GM23338 (cell line): ENCODE results near the gene EPHA3. TPM values are rescaled to one million over a fixed set of nuclear protein-coding genes. Genes with fewer than 3 reads are reported as not detected.

ENCODE experiments used
- ATAC-seq: fragments of 200-7000 bp; cut with Tn5 transposase; 3 replicates; pipeline ENCODE4 v1.9.1; 2020
- DNase-seq: peaks from one replicate; pipeline ENCODE4 v3.0.0-alpha.2; 2015; ENCODE audit warnings: low spot score
- H2AFZ ChIP-seq: fragments of 200-600 bp; sonication (generic); 2 replicates; pipeline ENCODE4 v1.8.0; 2016; ENCODE audit warnings: antibody characterized with exemption, mild to moderate bottlenecking, moderate library complexity
- H3F3A ChIP-seq: fragments of 200-600 bp; sonication (generic); replicated peaks from 2 replicates; pipeline ENCODE4 v1.8.0; 2017; ENCODE audit warnings: antibody characterized with exemption, mixed run types, low read depth
- H3K27ac ChIP-seq: fragments of 200-600 bp; sonication (generic); 2 replicates; pipeline ENCODE4 v1.6.1; 2016; ENCODE audit warnings: low read depth
- H3K27me3 ChIP-seq: fragments of 200-600 bp; sonication (generic); 2 replicates; pipeline ENCODE4 v1.8.0; 2016; ENCODE audit warnings: mild to moderate bottlenecking, mixed run types, moderate library complexity; ENCODE audit not compliant: insufficient read depth
- H3K36me3 ChIP-seq: fragments of 200-600 bp; sonication (generic); 2 replicates; pipeline ENCODE4 v1.8.0; 2016; ENCODE audit warnings: mild to moderate bottlenecking; ENCODE audit not compliant: insufficient read depth
- H3K4me1 ChIP-seq: fragments of 200-600 bp; sonication (generic); 2 replicates; pipeline ENCODE4 v1.8.0; 2016; ENCODE audit warnings: mild to moderate bottlenecking, moderate library complexity; ENCODE audit not compliant: insufficient read depth
- H3K4me2 ChIP-seq: fragments of 200-600 bp; sonication (generic); 2 replicates; pipeline ENCODE4 v1.7.1; 2017; ENCODE audit warnings: mixed run types
- H3K4me3 ChIP-seq: fragments of 200-600 bp; sonication (generic); 2 replicates; pipeline ENCODE4 v1.6.1; 2016; ENCODE audit warnings: mixed run types
- H3K79me2 ChIP-seq: fragments of 200-600 bp; sonication (generic); replicated peaks from 2 replicates; pipeline ENCODE4 v1.8.0; 2017; ENCODE audit warnings: mild to moderate bottlenecking; ENCODE audit not compliant: insufficient read depth
- H3K9me2 ChIP-seq: fragments of 200-600 bp; sonication (generic); 2 replicates; pipeline ENCODE4 v1.8.0; 2017; ENCODE audit not compliant: insufficient read depth
- H4K20me1 ChIP-seq: fragments of 200-600 bp; sonication (generic); replicated peaks from 2 replicates; pipeline ENCODE4 v1.8.0; 2017; ENCODE audit warnings: mild to moderate bottlenecking; ENCODE audit not compliant: insufficient read depth
- H3K27ac Mint-ChIP-seq: 2 replicates; pipeline ENCODE4 v1.8.0; 2020; ENCODE audit warnings: inconsistent platforms, mild to moderate bottlenecking, moderate library complexity, mixed read lengths
- H3K27me3 Mint-ChIP-seq: 3 replicates; pipeline ENCODE4 v1.8.0; 2022; ENCODE audit warnings: low read depth, mild to moderate bottlenecking, moderate library complexity, mixed read lengths, inconsistent platforms; ENCODE audit not compliant: insufficient read depth, poor library complexity
- H3K36me3 Mint-ChIP-seq: 3 replicates; pipeline ENCODE4 v1.8.0; 2021; ENCODE audit warnings: low read depth, mild to moderate bottlenecking, inconsistent platforms, moderate library complexity, mixed read lengths
- H3K4me1 Mint-ChIP-seq: 3 replicates; pipeline ENCODE4 v1.8.0; 2020; ENCODE audit warnings: mild to moderate bottlenecking, inconsistent platforms, mixed read lengths
- H3K4me3 Mint-ChIP-seq: 3 replicates; pipeline ENCODE4 v1.8.0; 2021; ENCODE audit warnings: moderate library complexity, mild to moderate bottlenecking, inconsistent platforms, mixed read lengths
- H3K9me3 Mint-ChIP-seq: 3 replicates; pipeline ENCODE4 v1.8.0; 2020; ENCODE audit warnings: moderate library complexity, mild to moderate bottlenecking, inconsistent platforms, mixed read lengths
- CREB1 ChIP-seq: fragments of 250-450 bp; sonication (Bioruptor Pico); IDR thresholded peaks from 2 replicates; pipeline ENCODE4 v1.5.0; 2020; ENCODE audit warnings: low read depth, mild to moderate bottlenecking, moderate library complexity
- EZH2 ChIP-seq: fragments of 200-600 bp; sonication (generic); IDR thresholded peaks from one replicate; pipeline ENCODE4 v1.8.0; 2017; ENCODE audit warnings: antibody characterized with exemption, mild to moderate bottlenecking, low read depth; ENCODE audit not compliant: unreplicated experiment
- JUNB ChIP-seq: IDR thresholded peaks from one replicate; pipeline ENCODE4 v1.6.1; 2016; ENCODE audit warnings: antibody characterized with exemption; ENCODE audit not compliant: unreplicated experiment
- NANOG ChIP-seq: IDR thresholded peaks from 2 replicates; pipeline ENCODE4 v1.6.1; 2016; ENCODE audit warnings: antibody characterized with exemption, borderline replicate concordance
- POLR2AphosphoS5 ChIP-seq: IDR thresholded peaks from 2 replicates; pipeline ENCODE4 v1.6.1; 2016; ENCODE audit warnings: antibody characterized with exemption, low read depth
- REST ChIP-seq: IDR thresholded peaks from one replicate; pipeline ENCODE4 v1.6.1; 2018; ENCODE audit warnings: antibody characterized with exemption; ENCODE audit not compliant: unreplicated experiment
- ZNF114 ChIP-seq: fragments of 250-450 bp; sonication (Bioruptor Pico); IDR thresholded peaks from 2 replicates; pipeline ENCODE4 v1.5.0; 2020; ENCODE audit warnings: mild to moderate bottlenecking, moderate library complexity
- ZNF331 ChIP-seq: fragments of 250-450 bp; sonication (Bioruptor Pico); IDR thresholded peaks from 2 replicates; pipeline ENCODE4 v1.5.0; 2020; ENCODE audit warnings: low read depth, mild to moderate bottlenecking, moderate library complexity
- ZNF462 ChIP-seq: fragments of 250-450 bp; sonication (Bioruptor Pico); IDR thresholded peaks from 2 replicates; pipeline ENCODE4 v1.5.0; 2020; ENCODE audit warnings: mild to moderate bottlenecking, moderate library complexity
- polyA plus RNA-seq: library from polyadenylated mRNA; unstranded; fragments of >200 nt; fragmentation: Nextera tagmentation; extraction: Ambion mirVana; gene quantifications from 2 replicates; pipeline ENCODE4 v1.2.1, GENCODE V29; 2016
- total RNA-seq: library from RNA; depleted of rRNA; stranded (reverse); fragments of >200 nt; shearing (Covaris generic); gene quantifications from 2 replicates; pipeline ENCODE4 v1.2.3, GENCODE V29; 2014

The EPHA3 gene
- total and polyA plus RNA-seq, 2 experiments from 2014 or later = 0.05 to 0.21 TPM

DNA sequence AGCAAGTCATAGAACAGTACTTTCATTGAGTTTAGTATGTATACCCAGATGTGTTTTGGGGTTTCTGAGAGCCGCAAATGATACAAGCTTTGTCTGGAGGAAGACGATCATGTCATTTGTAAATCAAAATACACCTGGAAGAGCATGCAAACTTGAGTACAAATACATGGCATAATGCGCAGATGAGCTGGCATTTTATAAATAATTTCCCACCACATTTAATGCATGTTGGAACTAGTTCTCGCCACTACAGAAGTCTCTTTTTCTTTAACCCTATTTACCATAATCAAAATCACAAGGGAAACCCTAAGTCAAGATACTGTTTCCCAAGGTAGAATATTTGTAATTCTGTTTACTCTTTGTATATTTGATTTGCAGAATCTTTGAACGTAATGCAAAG, 318.6 kb downstream of the EPHA3 start:
- no peak for DNase-seq
- ATAC-seq = no peak

More for the DNA sequence above, 318.6 kb downstream of the EPHA3 start:
- H3K27me3 ChIP-seq = no peaks in the 10 kb centered on the region
- Mint-ChIP-seq H3K36me3 (no peaks in the 10 kb centered on the region), H3K27ac (no peak overlapping the region), H3K4me3 (no peak overlapping the region), H3K9me3 (no peaks in the 10 kb centered on the region), H3K4me1 (no peaks in the 10 kb centered on the region; the same call in 2 of the 3 replicates), H3K27me3 (no peaks in the 10 kb centered on the region)
- H3K79me2 ChIP-seq = no peaks in the 10 kb centered on the region
- TF ChIP-seq CREB1 (CRISPR knock-in tag) = no peak
- TF ChIP-seq ZNF331 = no peak
- no peak for TF ChIP-seq NANOG
- no peak for TF ChIP-seq JUNB
- TF ChIP-seq ZNF462 (CRISPR knock-in tag) = no peak
- no peak for TF ChIP-seq REST
- TF ChIP-seq POLR2AphosphoS5 = no peak
- no peak for TF ChIP-seq EZH2
- no peak for TF ChIP-seq ZNF114
- no peaks in the 10 kb centered on the region for H3F3A ChIP-seq
- H3K36me3 ChIP-seq = no peaks in the 10 kb centered on the region
- H3K9me2 ChIP-seq = no peaks in the 10 kb centered on the region
- H3K27ac ChIP-seq = no peak overlapping the region
- H4K20me1 ChIP-seq = no peaks in the 10 kb centered on the region
- no peak overlapping the region for H2AFZ ChIP-seq
- H3K4me1 ChIP-seq = no peaks in the 10 kb centered on the region
- no peak overlapping the region for H3K4me3 ChIP-seq
- H3K4me2 ChIP-seq = no peak overlapping the region
